ENCODE measurements around the gene NAALADL2.
"Not testable (repeated sequence)": the region's sequence is repeated elsewhere in the genome, so short reads cannot be mapped to it uniquely, and the experiment has no call there.

Gene NAALADL2

GRCh38 chr3:175479175-175479574 is 620.0 kb downstream of the NAALADL2 start:
- DNase-seq (ENCODE audit: low read depth in 2 of 2) = no peak

DNA sequence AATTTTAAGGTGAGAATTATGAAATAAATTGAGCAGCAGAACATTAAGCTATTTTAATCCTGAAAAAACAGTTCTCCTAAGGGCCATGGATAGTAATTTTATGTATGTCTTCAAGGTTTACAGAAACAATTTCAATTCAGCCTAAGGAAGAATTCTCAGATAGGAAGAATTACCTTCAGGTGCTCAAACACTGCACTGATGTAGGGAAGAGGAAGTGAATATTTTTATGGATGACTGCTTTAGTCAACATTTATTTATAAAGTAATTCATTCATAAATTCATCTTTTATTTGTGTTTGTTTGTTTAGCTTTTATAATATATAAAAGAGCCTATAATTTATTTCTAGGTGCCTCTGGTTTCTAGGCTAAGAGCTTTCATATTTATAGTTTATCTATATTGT is 620.7 kb downstream of the NAALADL2 start:
- DNase-seq (ENCODE audit: low read depth in 2 of 2) = no peak

GRCh38 chr3:175484666-175485065 is 625.5 kb downstream of the NAALADL2 start:
- DNase-seq (ENCODE audit: low read depth in 2 of 2) = no peak

DNA sequence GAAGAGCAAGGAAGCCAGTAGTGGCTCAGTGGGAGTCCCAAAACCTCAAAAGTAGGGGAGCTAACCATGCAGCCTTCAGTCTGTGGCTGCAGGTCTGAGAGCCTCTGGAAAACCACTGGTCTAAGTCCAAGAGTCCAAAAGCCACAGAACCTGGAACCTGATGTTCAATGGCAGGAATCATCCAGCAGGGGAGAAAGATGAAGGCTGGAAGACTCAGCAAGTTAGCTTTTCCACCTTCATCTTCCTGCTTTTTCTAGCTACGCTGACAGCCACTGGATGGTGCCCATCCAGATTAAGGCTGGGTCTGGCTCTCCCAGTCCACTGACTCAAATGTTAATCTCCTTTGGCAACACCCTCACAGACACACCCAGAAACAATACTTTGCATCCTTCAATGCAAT is 626.3 kb downstream of the NAALADL2 start:
- no peak for DNase-seq (ENCODE audit: low read depth in 2 of 2)

- DNase-seq (ENCODE audit: low read depth in 2 of 2) = no peak
Measured at GRCh38 chr3:175486255-175486654, 627.1 kb downstream of the NAALADL2 start.

DNA sequence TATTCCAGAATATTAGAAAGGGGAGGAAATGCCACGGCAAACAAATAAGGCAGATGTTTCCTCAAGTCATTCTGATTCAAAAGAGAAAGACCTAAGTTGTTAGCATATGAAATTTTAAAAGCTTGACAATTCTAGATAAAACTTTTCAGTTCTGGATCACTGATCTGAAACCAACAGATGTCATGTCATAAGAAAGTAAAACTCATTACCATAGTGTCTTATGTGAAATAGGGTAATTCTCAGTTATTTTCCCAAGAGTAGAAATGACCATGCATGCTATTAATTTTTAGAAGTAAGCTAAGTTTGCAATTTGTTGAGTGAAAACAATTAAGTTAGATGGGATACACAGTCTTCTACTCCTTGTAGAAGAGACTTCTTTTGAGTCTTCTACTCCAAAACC is 630.3 kb downstream of the NAALADL2 start:
- DNase-seq (ENCODE audit: low read depth in 2 of 2) = no peak

DNA sequence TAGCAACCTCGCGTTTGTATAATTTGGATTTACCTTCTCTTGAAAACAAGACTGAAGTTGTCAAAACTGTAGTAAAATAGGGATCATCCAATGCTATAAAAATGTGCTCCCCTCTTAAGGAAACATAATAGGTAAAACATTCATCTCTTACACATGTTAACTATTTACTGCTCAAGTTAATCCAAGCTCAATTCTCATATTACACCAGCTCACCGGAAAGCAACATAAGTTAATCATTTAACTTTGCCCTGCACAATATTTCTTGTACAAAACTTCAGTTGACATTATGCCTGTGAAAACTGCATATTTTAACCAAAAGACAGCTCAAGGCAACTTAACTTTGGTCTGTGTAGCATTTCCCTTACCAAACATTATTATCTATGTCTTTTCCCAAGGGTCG is 634.2 kb downstream of the NAALADL2 start:
- no peak for DNase-seq (ENCODE audit: low read depth in 2 of 2)

DNA sequence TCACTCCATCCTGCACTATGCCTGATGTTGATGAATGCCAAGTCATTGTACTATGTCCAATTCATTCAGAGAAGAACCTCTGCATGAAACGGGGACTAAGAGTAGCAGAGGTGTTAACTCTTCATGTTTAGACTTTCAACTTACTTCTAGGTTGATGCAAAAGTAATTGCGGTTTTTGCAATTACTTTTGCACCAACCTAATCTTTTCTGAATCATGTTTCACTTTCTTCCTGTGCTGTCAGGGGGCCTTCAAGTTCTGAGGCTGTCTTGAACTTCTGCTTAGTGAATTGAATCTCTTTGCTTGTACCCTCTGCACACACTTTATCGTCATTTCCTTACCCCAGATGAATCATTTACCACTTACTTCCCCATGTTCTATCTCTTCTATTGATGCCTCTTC is 636.2 kb downstream of the NAALADL2 start:
- DNase-seq (ENCODE audit: low read depth in 2 of 2) = no peak

- DNase-seq (ENCODE audit: low read depth in 2 of 2) = no peak
Measured at GRCh38 chr3:175502155-175502554, 643.0 kb downstream of the NAALADL2 start.

DNA sequence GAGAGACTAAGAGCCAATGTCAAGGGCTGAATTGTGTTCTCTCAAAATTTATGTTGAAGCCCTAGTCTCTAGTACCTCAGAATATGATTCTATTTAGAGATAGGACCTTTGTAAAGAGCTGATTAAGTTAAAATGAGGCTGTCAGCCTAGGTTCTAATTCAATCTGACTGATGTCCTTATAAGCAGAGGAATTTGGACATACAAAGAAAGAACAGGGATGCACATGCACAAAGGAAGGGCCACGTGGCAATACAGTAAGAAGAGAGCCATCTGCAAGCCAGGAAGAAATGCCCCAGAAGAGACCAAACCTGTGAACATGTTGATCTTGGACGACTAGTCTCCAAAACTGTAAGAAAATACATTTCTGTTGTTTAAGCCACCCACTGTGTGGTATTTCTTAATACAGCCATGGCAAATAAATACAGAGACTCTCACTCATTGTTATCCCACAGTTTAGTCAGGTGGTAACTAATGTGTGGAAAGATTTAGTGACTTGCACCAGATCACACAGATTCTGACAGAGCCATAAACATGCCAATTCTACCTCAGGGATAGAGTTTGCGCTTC is 652.2 kb downstream of the NAALADL2 start:
- DNase-seq (ENCODE audit: low read depth in 2 of 2) = no peak

DNA sequence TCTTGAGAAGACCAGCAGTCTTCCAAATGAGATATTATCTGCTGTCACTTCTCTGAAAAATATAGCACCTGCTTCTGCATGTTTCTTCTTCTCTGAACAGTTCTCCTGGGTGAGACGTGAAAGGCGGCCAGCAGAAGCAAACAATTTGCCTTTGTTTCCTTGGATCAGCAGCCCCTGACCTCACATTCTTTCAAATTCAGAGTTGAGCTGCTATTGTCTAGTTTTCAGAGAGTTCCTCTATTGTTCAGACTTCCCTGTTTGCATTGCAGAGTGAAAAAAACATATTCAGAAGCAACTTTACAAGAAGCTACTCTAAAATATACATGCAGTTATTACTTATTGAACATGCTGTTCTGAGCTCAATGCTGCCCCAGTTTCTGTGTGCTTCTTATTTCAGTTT is 653.6 kb downstream of the NAALADL2 start:
- DNase-seq (ENCODE audit: low read depth in 2 of 2) = no peak

DNA sequence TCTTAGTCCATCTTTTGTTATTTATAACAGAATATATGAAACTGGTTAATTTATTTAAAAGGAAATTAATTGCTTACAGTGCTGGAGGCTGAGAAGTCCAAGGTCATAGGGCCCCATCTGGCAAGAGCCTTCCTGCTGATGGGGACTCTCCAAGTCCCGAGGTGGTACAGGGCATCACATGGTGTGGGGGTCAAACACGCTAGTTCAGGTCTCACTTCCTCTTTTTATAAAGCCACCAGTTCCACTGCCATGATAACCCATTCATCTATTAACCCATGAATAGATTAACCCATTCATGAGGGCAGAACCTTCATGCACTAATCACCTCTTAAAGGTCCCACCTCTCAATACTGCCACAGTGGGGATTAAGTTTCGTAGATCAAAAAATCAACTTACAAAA is 659.3 kb downstream of the NAALADL2 start:
- DNase-seq (ENCODE audit: low read depth in 2 of 2) = no peak

DNA sequence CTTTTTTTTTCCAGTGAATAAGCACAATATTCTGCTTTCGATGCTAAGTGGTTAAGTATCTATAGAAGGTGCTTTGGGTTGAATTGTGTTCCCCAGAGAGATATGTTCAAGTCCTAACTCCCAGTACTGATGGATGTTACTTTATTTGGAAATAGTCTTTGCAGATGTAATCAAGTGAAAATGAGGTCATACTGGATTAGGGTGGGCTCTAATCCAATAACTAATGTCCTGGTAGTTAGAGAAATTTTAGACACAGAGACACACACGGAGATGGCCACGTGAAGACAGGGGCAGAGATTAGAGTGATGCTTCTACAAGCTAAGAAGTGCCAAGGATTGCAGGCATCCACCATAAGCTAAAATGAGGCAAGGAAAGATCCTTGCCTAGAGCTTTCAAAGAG is 662.3 kb downstream of the NAALADL2 start:
- DNase-seq (ENCODE audit: low read depth in 2 of 2) = no peak

DNA sequence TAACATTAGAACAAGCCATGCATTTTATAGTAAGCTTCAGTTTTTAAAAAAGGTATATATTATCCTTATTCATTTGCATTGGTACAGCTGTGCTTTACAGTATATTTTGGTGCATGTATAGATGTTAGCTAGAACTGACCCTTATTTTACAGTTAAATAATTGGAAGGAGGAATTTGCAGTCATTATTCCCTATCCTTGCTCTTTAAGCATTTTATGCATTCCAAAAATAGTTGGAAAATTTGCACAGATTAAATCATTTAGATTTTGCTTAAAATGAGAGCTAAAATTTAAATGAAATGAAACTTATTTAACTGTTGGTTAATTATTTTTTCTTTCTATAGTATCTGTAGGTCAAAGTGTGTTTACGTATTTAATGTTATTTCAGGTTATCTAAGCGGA is 667.1 kb downstream of the NAALADL2 start:
- DNase-seq (ENCODE audit: low read depth in 2 of 2) = no peak

GRCh38 chr3:175526609-175527280 is 667.6 kb downstream of the NAALADL2 start:
- DNase-seq (ENCODE audit: low read depth in 2 of 2) = no peak

DNA sequence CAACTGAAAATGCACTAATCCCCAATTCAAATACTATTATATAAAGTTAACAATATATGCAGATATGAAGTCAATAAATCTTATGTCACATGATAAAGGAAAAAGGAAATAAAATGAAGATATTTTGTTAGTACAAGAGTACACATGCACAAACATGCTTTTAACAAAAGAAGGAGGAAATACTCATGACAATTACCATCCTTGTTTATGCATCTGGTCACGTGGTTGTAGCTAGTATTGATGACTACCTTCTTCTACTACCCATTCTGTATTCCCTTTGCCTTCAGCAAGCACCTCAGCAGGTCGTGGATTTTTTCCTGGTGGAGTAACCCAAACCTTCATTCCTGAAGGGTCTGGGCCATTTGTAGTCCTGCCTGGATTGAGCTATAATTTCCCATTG is 669.6 kb downstream of the NAALADL2 start:
- DNase-seq (ENCODE audit: low read depth in 2 of 2) = not testable (repeated sequence)

- DNase-seq (ENCODE audit: low read depth in 2 of 2) = no peak
Measured at GRCh38 chr3:175535351-175535750, 676.2 kb downstream of the NAALADL2 start.

- no peak for DNase-seq (ENCODE audit: low read depth in 2 of 2)
Measured at GRCh38 chr3:175546115-175546514, 687.0 kb downstream of the NAALADL2 start.

GRCh38 chr3:175552929-175553328 is 693.8 kb downstream of the NAALADL2 start:
- no peak for DNase-seq (ENCODE audit: low read depth in 2 of 2)

DNA sequence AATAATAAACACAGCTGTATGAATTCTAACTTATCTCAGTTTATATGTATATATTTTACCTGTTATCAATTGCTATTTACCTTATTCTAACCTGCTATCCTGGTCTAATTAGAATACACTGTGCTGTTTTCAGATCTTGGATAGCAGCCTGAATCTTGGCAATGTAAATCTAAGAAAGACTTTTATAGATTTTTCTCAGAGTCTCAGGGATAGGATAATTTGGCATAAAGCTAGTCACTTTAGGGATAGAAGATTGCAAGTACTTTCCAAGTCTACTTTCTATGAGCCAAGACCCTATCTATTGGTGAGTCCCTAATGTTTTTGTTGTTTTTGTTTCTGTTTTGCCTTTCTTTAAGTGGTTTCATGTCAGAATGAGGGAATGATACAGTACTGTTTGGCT is 695.7 kb downstream of the NAALADL2 start:
- no peak for DNase-seq (ENCODE audit: low read depth in 2 of 2)

DNA sequence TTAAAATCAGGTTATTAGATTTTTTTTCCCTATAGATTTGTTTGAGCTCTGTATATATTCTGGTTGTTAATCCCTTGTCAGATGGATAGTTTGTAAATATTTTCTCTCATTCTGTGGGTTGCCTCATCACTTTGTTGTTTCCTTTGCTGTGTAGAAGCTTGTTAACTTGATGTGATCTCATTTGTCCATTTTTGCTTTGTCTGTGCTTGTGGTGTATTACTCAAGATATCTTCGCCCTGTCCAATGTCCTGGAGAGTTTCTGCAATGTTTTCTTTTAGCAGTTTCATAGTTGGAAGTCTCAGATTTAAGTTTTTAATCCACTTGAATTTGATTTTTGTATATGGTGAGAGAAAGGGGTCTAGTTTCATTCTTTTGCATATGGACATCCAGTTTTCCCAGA is 699.1 kb downstream of the NAALADL2 start:
- DNase-seq (ENCODE audit: low read depth in 2 of 2) = no peak

- DNase-seq (ENCODE audit: low read depth in 2 of 2) = no peak
Measured at GRCh38 chr3:175564363-175564762, 705.2 kb downstream of the NAALADL2 start.

DNA sequence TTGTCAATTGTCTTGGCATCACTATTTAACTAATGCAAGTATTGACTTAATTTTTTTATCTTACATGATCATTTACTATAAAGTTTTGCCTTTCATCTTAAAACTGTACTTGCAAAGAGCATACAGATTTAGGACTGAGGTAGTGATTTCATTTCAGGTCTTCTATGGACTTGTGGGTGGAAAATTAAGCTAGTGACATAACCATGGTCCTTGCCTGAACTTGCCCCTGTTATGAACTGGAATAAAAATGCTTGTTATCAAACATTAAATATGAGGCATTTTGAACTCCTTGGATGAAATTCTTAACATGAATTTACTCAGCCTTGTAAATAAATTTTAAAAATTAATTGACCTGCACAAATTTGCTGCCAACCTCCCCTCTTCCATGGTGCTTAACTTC is 712.0 kb downstream of the NAALADL2 start:
- DNase-seq (ENCODE audit: low read depth in 2 of 2) = no peak

GRCh38 chr3:175573226-175573625 is 714.1 kb downstream of the NAALADL2 start:
- DNase-seq (ENCODE audit: low read depth in 2 of 2) = no peak

Measured in stimulated activated CD8-positive, alpha-beta memory T cell treated with anti-CD3 and anti-CD28 coated beads, Interleukin-15, amount 100 ng/mL, for 4 hours (primary cell).